Transverse colon (tissue), 4 donors: ENCODE data around the gene SIDT2. TPM values are rescaled to one million over a fixed set of nuclear protein-coding genes. Genes with fewer than 3 reads are reported as not detected.

ENCODE experiments used
- DNase-seq: peaks from one replicate; pipeline ENCODE4 v3.0.0-alpha.2; 2019
- H3K27ac ChIP-seq, 4 donors: fragments of 200-600 bp; sonication (generic); 2 replicates each; pipeline ENCODE4 v1.5.1; 2016 to 2018; ENCODE audit warnings: inconsistent platforms in 4 of 4
- H3K27me3 ChIP-seq: fragments of 200-600 bp; sonication (generic); 2 replicates; pipeline ENCODE4 v1.5.1; 2017; ENCODE audit warnings: inconsistent platforms
- H3K36me3 ChIP-seq, 4 donors: fragments of 200-600 bp; sonication (generic); 2 replicates each; pipeline ENCODE4 v1.5.1; 2017 to 2019; ENCODE audit warnings: inconsistent platforms in 4 of 4
- H3K4me1 ChIP-seq, 4 donors: fragments of 200-600 bp; sonication (generic); 2 replicates each; pipeline ENCODE4 v1.5.1; 2017 to 2020; ENCODE audit warnings: inconsistent platforms in 4 of 4
- H3K4me3 ChIP-seq, 4 donors: fragments of 200-600 bp; sonication (generic); 1 replicate in 1 of 4; 2 replicates in 3 of 4; pipeline versions ENCODE4 v1.5.1 to v1.6.1; 2017 to 2019; ENCODE audit warnings: inconsistent platforms in 4 of 4
- H3K9me3 ChIP-seq, 2 donors: fragments of 200-600 bp; sonication (generic); 2 replicates each; pipeline ENCODE4 v1.5.1; 2017 to 2019; ENCODE audit warnings: inconsistent platforms in 2 of 2
- EP300 ChIP-seq: sonication (generic); formaldehyde crosslinking; IDR thresholded peaks from one replicate; pipeline ENCODE4 v1.6.1; 2017; ENCODE audit warnings: antibody characterized with exemption, low read depth
- POLR2A ChIP-seq: fragments of 450-650 bp; IDR thresholded peaks from one replicate; pipeline ENCODE4 v1.6.1; 2016; ENCODE audit warnings: antibody characterized with exemption, mild to moderate bottlenecking, moderate library complexity
- POLR2AphosphoS5 ChIP-seq, 3 donors: sonication (generic); formaldehyde crosslinking; IDR thresholded peaks; one replicate each; pipeline ENCODE4 v1.6.1; 2016; ENCODE audit warnings: antibody characterized with exemption in 3 of 3
- WGBS, 2 donors: methylation state at CpG; one replicate each; pipeline ENCODE4 v1.1.5; 2018; ENCODE audit warnings: low coverage in 1 of 2; 5-methylcytosine and 5-hydroxymethylcytosine counted together
- in situ Hi-C, 4 donors: fragments of 200-750 bp; cut with MboI; loops; one replicate each; pipeline versions ENCODE4 v1.15.0 to v1.15.1; 2017; ENCODE audit warnings: low sequenced_read_pairs in 3 of 4, low pct_ligation_motif_present in 1 of 4, low pct_unique_long_range_greater_than_20kb in 1 of 4
- intact Hi-C: fragments of 100-400 bp; cut with DNase I; formaldehyde crosslinking; loops from one replicate; pipeline ENCODE4 v1.15.1; 2023; ENCODE audit warnings: low total_unique reads
- total RNA-seq, 4 donors: library from RNA; depleted of rRNA; stranded (reverse); fragments of >200 nt; gene quantifications; one replicate each; pipeline ENCODE4 v1.1.0, GENCODE V29; 2016
- TF ChIP-seq, protein P1 (sequence below), 5 experiments: fragments of 200-600 bp in 3 of 5; fragments of 450-650 bp in 2 of 5; sonication (generic) in 3 of 5; IDR thresholded peaks; 1 replicate in 2 of 5; 2 replicates in 3 of 5; pipeline ENCODE4 v1.5.1; 2016 to 2017; ENCODE audit warnings: antibody characterized with exemption in 5 of 5, inconsistent platforms in 3 of 5, mild to moderate bottlenecking in 2 of 5, moderate library complexity in 1 of 5

The SIDT2 gene
- total RNA-seq, 4 donors from 2014 or later = 68.1 to 95.0 (median 78.2) TPM

DNA sequence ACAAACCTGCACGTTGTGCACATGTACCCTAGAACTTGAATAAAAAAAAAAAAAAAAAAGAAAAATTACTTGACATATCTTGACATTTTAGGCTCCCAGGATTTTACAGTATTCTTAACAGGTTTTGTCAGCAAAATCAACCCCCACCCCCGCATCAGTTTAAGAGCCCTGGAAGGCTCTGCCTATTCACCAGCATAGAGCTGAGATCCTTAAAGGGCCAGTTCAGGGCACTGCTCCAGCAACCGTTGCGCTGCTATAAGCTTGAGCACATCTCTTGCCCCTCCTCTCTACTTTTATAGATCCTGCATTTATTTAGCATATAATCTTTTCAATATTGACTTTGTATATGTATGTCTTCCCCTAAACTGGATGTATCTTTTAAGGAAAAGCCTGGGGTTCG lies 35.2 kb upstream of the SIDT2 start:
- Histone ChIP-seq H3K9me3 (no peaks in the 10 kb centered on the region), H3K27ac (peak overlapping the region; percentile 93 to 98 (median 96)), H3K4me3 (peak overlapping the region; percentile 47 to 96 (median 69)), H3K27me3 (no peaks in the 10 kb centered on the region), H3K4me1 (peaks cover 18 to 42% (median 24%) of the 10 kb centered on the region in 4 donors), H3K36me3 (peaks cover 0 to 11% (median 0%) of the 10 kb centered on the region in 4 donors)
- DNase-seq = peak; percentile 58
- WGBS, 2 donors = 2 to 3% methylated on average over 5 of the region's 5 CpGs
- TF ChIP-seq, protein P1, sequence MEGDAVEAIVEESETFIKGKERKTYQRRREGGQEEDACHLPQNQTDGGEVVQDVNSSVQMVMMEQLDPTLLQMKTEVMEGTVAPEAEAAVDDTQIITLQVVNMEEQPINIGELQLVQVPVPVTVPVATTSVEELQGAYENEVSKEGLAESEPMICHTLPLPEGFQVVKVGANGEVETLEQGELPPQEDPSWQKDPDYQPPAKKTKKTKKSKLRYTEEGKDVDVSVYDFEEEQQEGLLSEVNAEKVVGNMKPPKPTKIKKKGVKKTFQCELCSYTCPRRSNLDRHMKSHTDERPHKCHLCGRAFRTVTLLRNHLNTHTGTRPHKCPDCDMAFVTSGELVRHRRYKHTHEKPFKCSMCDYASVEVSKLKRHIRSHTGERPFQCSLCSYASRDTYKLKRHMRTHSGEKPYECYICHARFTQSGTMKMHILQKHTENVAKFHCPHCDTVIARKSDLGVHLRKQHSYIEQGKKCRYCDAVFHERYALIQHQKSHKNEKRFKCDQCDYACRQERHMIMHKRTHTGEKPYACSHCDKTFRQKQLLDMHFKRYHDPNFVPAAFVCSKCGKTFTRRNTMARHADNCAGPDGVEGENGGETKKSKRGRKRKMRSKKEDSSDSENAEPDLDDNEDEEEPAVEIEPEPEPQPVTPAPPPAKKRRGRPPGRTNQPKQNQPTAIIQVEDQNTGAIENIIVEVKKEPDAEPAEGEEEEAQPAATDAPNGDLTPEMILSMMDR (IDR thresholded peaks at IDR 0.05) = no peak
- TF ChIP-seq EP300 = no peak
- TF ChIP-seq POLR2AphosphoS5 (IDR thresholded peaks at IDR 0.05) = no peak
- TF ChIP-seq POLR2A = no peak
- intact Hi-C loops = no loop called here
- in situ Hi-C loops = no loop called here

DNA sequence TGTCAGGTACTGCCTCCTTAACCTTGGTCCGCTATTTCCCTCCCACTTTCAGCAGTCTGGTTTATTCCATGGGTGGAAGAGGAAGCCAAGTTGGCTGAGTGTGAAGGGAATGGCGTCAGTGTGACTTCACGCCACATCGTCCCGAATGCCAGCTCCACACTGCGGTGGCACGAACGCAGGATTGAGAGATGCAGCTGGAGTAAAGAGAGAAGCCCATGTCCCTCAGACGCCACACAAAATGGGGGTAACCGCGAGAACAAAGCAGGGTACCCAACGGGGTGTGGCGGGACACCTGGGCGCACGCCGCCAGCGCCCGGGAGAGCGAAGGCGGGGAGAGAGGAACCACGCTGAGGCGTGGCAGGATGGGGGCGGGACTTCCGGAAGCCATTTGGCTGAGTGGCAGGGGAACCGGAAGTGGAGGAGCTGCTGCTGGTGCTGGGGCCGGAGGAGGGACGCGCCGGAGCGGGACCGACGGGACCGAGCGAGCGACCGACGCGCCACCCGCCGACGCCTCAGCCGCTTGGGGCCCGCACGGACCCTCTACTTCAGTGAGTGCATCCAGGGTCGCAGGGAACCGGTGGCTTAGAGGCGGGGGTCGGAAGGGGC lies 34.6 kb upstream of the SIDT2 start, which contains the start of gene PAFAH1B2:
Gene PAFAH1B2 (plus strand): TSS at position 417 of the 606 bp plus-strand sequence. CDS start 8,161 bp downstream, outside the sequence.
- Histone ChIP-seq H3K27ac (peak within 1 kb of the TSS; percentile 93 to 98 (median 96)), H3K9me3 (no peaks in the 10 kb centered on the region), H3K4me1 (peaks cover 18 to 48% (median 25%) of the 10 kb centered on the region in 4 donors), H3K4me3 (peak within 1 kb of the TSS; percentile 66 to 96 (median 74)), H3K36me3 (peaks cover 0 to 11% (median 0%) of the 10 kb centered on the region in 4 donors), H3K27me3 (no peaks in the 10 kb centered on the region)
- peak; percentile 97 for DNase-seq
- in situ Hi-C loops (no loop called here), intact Hi-C loops (no loop called here)
- WGBS, 2 donors = 0% methylated on average over 1 to 39 of the region's 48 CpGs
- TF ChIP-seq POLR2AphosphoS5 (IDR thresholded peaks at IDR 0.05) (peak; percentile 95 to 98 (median 95)), POLR2A (peak; percentile 89), EP300 (no peak)
- TF ChIP-seq, protein P1 (IDR thresholded peaks at IDR 0.05) = no peak

DNA sequence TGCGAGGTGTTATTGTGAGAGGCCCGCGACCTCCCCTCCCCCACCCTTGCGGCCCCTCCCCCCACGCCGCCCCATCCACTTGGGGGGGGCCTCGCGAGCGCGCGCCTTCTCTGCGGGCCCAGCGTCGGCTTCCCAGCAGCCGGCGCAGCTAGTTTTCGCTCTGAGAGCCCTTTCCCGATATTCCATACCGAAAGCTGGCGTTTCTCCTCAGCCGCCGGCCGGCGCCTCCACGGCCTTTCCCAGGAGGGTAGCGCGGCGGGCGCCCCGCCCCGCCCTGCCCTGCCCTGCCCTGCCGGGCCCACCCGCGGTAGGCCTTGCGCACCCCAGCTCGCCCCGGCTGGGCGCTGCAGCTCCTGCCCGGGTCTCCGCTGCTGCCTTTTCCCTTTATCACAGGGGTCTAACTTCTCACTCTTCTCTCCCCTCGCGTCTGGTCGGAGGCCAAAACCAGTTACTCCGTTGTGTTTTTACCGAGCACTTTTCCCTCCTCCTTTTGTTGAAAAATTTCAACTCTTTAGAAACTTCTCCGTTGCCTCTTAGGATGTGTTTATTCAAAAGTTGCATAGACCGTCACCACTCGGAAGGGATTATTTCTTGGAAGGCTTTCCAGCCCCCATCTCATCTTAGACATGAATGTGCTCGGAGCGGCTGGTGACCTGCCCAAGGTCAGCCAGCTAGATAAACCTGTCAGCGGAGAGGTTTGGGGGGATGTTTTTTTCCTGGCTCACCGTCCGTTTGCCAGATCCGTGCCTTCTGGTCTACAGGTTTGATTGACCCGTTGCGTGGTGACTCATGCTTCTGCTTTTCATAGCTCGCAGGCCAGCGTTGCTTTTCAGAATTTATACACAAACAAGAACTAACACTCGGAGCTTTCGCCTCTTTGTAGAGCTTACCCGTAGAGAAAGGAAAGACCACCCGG lies 33.8 kb upstream of the SIDT2 start:
- Histone ChIP-seq H3K36me3 (peaks cover 0 to 11% (median 0%) of the 10 kb centered on the region in 4 donors), H3K27ac (peak overlapping the region; percentile 93 to 98 (median 96)), H3K4me3 (peak overlapping the region; percentile 66 to 96 (median 74)), H3K27me3 (no peaks in the 10 kb centered on the region), H3K9me3 (no peaks in the 10 kb centered on the region), H3K4me1 (peaks cover 20 to 52% (median 27%) of the 10 kb centered on the region in 4 donors)
- in situ Hi-C loops (no loop called here), intact Hi-C loops (no loop called here)
- DNase-seq = peak; percentile 61
- 0 to 3% methylated on average over 5 to 36 of the region's 62 CpGs for WGBS, 2 donors
- TF ChIP-seq POLR2A = peak; percentile 22
- TF ChIP-seq EP300 = peak; percentile 58
- TF ChIP-seq, protein P1 (IDR thresholded peaks at IDR 0.05) = no peak

DNA sequence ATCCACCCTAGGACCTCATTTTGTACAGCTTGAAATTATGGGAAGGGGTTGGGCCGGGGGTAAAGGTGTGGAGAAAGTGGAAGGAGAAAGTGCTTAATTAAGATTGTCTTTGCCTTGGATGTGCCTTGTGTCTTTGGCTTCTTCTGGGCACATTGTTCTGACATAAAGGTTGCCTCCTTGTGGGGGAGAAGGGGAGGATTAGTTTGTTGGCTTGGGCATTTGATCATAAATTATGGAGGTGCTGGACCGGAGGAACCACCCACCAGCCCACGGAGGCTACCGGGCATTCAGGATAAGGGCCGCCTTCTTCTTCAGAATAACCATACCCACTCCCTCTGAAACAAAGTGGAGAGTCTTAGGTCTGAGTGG lies 33.2 kb upstream of the SIDT2 start:
- no peaks in the 10 kb centered on the region for H3K27me3 ChIP-seq
- H3K27ac ChIP-seq = peak overlapping the region; percentile 93 to 98 (median 96)
- intact Hi-C loops = no loop called here
- H3K36me3 ChIP-seq = peaks cover 0 to 11% (median 0%) of the 10 kb centered on the region in 4 donors
- TF ChIP-seq POLR2A (no peak), POLR2AphosphoS5 (IDR thresholded peaks at IDR 0.05) (peak in 1 of 3 donors; percentile 3), EP300 (no peak)
- TF ChIP-seq, protein P1 (IDR thresholded peaks at IDR 0.05) = peak in 1 of 5 experiments; percentile 31
- peak overlapping the region; percentile 66 to 96 (median 74) for H3K4me3 ChIP-seq
- peaks cover 21 to 59% (median 31%) of the 10 kb centered on the region in 4 donors for H3K4me1 ChIP-seq
- in situ Hi-C loops = no loop called here
- WGBS, 2 donors = 3 to 17% methylated on average over 2 to 5 of the region's 5 CpGs
- DNase-seq = peak; percentile 18
- no peaks in the 10 kb centered on the region for H3K9me3 ChIP-seq
